WERI-Rb-1 (cell line): Measurements from ENCODE around the gene EMCN.

Experiments used
- DNase-seq: peaks from one replicate; pipeline ENCODE4 v3.0.0-alpha.2; 2020
- H3K27ac ChIP-seq: fragments of 250-450 bp; sonication (Bioruptor Pico); 2 replicates; pipeline ENCODE4 v1.5.1; 2020; ENCODE audit warnings: mild to moderate bottlenecking, moderate library complexity
- H3K27me3 ChIP-seq: fragments of 250-450 bp; sonication (Bioruptor Pico); 2 replicates; pipeline ENCODE4 v1.5.1; 2021; ENCODE audit warnings: mild to moderate bottlenecking, low read depth, moderate library complexity; ENCODE audit not compliant: insufficient read depth, severe bottlenecking
- H3K36me3 ChIP-seq: fragments of 250-450 bp; sonication (Bioruptor Pico); 2 replicates; pipeline ENCODE4 v1.5.1; 2020; ENCODE audit warnings: mild to moderate bottlenecking, moderate library complexity
- H3K4me3 ChIP-seq: 2 replicates; pipeline ENCODE4 v1.5.1; 2011; ENCODE audit warnings: low read depth, mild to moderate bottlenecking, control low read depth, low read length
- H3K9me3 ChIP-seq: fragments of 250-450 bp; sonication (Bioruptor Pico); 2 replicates; pipeline ENCODE4 v1.5.1; 2021; ENCODE audit warnings: mild to moderate bottlenecking, moderate library complexity; ENCODE audit not compliant: severe bottlenecking
- TF ChIP-seq, protein P1 (sequence below): IDR thresholded peaks from 2 replicates; pipeline ENCODE4 v1.5.1; 2011; ENCODE audit warnings: low read depth, mild to moderate bottlenecking, control low read depth, inconsistent platforms, low read length

The EMCN gene

GRCh38 chr4:100492129-100492528, 25.7 kb downstream of the EMCN start:
- Histone ChIP-seq H3K27ac (no peak overlapping the region), H3K4me3 (no peak overlapping the region), H3K36me3 (no peaks in the 10 kb centered on the region), H3K27me3 (no peaks in the 10 kb centered on the region), H3K9me3 (peaks cover 10% of the 10 kb centered on the region)
- no peak for DNase-seq
- TF ChIP-seq, protein P1, sequence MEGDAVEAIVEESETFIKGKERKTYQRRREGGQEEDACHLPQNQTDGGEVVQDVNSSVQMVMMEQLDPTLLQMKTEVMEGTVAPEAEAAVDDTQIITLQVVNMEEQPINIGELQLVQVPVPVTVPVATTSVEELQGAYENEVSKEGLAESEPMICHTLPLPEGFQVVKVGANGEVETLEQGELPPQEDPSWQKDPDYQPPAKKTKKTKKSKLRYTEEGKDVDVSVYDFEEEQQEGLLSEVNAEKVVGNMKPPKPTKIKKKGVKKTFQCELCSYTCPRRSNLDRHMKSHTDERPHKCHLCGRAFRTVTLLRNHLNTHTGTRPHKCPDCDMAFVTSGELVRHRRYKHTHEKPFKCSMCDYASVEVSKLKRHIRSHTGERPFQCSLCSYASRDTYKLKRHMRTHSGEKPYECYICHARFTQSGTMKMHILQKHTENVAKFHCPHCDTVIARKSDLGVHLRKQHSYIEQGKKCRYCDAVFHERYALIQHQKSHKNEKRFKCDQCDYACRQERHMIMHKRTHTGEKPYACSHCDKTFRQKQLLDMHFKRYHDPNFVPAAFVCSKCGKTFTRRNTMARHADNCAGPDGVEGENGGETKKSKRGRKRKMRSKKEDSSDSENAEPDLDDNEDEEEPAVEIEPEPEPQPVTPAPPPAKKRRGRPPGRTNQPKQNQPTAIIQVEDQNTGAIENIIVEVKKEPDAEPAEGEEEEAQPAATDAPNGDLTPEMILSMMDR: no peak

- no peak overlapping the region for H3K27ac ChIP-seq
- no peaks in the 10 kb centered on the region for H3K27me3 ChIP-seq
- DNase-seq: no peak
- TF ChIP-seq, protein P1: no peak
- no peak overlapping the region for H3K4me3 ChIP-seq
- H3K9me3 ChIP-seq: peaks cover 10% of the 10 kb centered on the region
- no peaks in the 10 kb centered on the region for H3K36me3 ChIP-seq
These were observed 28.5 kb downstream of the EMCN start for GRCh38 chr4:100489305-100489704.

DNA sequence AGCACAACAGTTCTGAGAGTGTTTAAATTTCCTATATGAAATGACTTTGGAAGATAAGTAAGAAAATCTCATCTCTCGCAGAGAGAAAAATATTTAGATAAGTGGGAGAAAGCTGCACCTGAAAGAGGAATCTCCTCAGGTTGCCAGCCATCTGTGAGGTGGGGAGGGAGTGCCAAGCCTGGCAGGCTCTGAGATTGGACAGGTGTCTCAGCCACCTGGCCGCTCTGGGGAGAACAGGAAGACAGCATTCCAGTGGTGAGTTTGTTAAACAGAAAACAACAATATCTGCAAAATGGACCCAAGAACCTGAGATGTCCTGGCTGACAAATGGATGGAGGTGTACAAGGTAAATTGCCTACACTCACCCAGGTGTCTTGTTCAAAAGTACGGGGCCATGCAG, 31.3 kb downstream of the EMCN start:
- peaks cover 2% of the 10 kb centered on the region for H3K9me3 ChIP-seq
- no peak overlapping the region for H3K27ac ChIP-seq
- H3K4me3 ChIP-seq: no peak overlapping the region
- DNase-seq: no peak
- no peaks in the 10 kb centered on the region for H3K36me3 ChIP-seq
- TF ChIP-seq, protein P1: no peak
- H3K27me3 ChIP-seq: no peaks in the 10 kb centered on the region

DNA sequence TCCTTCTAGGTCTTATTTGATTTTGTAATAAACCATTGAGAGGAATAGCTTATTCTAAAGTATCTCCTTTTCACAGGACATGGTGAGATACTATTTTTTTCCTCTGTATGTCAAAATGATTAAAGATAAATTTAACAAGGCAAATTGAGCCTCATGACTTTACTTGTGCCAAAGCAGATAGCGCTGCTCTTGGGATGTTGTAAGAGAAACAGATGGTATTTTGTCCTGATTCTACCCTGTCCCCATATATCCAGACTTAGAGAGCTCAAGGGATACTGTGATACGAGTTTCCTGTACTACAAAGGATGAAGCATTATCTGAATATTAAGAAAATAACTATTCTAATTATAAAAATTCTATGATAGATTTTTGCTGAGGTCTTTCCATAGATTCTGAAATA, 34.0 kb downstream of the EMCN start:
- H3K27me3 ChIP-seq: no peaks in the 10 kb centered on the region
- no peak for DNase-seq
- TF ChIP-seq, protein P1: no peak
- no peak overlapping the region for H3K27ac ChIP-seq
- no peak overlapping the region for H3K4me3 ChIP-seq
- no peaks in the 10 kb centered on the region for H3K36me3 ChIP-seq
- H3K9me3 ChIP-seq: no peaks in the 10 kb centered on the region

DNA sequence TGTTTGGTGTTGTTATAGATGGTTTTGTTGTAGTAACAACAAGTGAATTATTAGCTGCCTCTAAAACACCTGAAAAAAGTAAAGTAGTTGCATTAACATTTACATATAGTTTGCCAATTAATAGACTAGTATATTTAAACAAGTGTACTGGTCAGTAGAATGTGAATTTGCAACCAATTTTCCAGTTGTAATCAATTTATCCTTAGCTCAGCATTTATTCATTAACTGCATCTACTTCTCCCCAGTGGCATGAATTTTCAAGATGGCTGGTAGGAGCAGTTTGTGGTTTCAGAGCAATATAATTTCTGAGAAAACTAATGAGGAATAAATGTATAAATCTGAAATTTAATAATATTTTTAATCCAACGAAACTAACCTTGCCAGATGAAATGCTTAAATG, 37.9 kb downstream of the EMCN start:
- H3K27ac ChIP-seq: no peak overlapping the region
- H3K36me3 ChIP-seq: no peaks in the 10 kb centered on the region
- TF ChIP-seq, protein P1: no peak
- H3K9me3 ChIP-seq: no peaks in the 10 kb centered on the region
- H3K4me3 ChIP-seq: no peak overlapping the region
- no peak for DNase-seq
- H3K27me3 ChIP-seq: no peaks in the 10 kb centered on the region

DNA sequence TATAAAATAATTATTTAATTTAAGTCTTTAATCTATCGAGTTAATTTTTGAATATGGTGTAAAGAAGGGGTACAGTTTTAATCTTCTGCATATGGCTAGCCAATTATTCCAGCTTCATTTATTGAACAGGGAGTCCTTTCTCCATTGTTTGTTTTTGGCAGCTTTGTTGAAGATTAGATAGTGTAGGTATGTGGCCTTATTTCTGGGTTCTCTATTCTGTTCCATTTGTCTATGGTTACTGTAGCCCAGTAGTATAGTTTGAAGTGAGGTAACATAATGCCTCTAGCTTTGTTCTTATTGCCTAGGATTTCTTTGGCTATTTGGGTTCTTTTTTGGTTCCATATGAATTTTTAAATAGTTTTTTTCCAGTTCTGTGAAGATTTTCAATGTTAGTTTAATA, 48.3 kb downstream of the EMCN start:
- H3K36me3 ChIP-seq: no peaks in the 10 kb centered on the region
- H3K9me3 ChIP-seq: no peaks in the 10 kb centered on the region
- no peak overlapping the region for H3K27ac ChIP-seq
- no peak for DNase-seq
- H3K27me3 ChIP-seq: no peaks in the 10 kb centered on the region
- TF ChIP-seq, protein P1: no peak
- no peak overlapping the region for H3K4me3 ChIP-seq
